Aortic smooth muscle cell (primary cell): Measurements from ENCODE around the gene ZNF543. TPM values are rescaled to one million over a fixed set of nuclear protein-coding genes. Genes with fewer than 3 reads are reported as not detected.

Experiments
- total RNA-seq: library from RNA; depleted of rRNA; stranded (reverse); fragments of >200 nt; gene quantifications from 2 replicates; pipeline ENCODE4 v1.2.3, GENCODE V29; 2014

Gene ZNF543
- total RNA-seq, result 10.7 and 10.8 TPM in 2 replicates

GRCh38 chr19:57320180-57321084 lies at the start of gene ZNF543:
Gene ZNF543, plus strand, starts transcription at chr19:57320472. Its CDS starts 382 bp downstream, at chr19:57320854.

DNA sequence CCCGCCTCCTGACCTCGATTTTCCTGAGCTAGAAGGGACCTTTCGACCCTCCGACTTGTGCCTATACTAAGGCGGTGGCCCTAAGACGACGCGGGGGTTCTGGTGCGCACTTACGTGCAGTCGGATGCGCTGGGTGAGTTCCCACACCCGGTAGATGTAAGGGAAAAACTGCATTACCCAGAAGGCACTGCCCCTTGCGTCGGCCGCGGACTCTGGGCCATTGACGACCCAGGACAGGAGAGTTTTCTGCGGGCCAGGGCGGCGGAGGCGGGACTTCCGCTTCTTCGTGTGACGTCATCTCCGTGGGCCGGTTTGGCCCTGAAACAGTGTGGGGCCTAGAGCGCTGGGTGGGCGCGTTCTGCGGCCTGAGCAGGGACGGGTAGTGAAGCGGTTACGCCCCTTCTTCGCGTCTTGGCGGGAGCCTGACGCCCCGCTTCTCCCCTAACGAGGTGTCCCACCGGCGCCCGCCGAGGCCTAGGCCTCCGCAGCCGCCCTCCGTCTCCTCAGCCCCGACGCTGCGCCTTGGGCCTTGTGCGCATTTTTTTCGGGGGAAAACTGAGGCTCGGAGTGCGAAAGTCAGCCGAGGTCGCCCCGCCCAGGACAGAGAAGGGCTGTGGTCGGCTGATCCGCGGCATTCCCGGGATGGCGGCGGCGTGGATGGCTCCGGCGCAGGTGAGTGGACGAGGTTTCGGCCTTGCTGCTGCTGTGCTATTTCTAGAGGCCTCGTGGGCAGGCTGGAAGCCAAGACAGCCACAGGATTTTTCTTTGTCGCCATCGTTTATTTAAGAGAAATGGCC lies 39.9 kb upstream of the ZNF543 start, which contains the start of gene ZNF460:
Gene ZNF460, plus strand, starts transcription at position 321 of the 797 bp plus-strand sequence. Its CDS starts 322 bp downstream, at position 643.

GRCh38 chr19:57350877-57351805 lies 30.9 kb downstream of the ZNF543 start, which contains the start of gene ZNF304:
Gene ZNF304, plus strand, starts transcription at chr19:57351271. Its CDS starts 394 bp downstream, at chr19:57351665.

DNA sequence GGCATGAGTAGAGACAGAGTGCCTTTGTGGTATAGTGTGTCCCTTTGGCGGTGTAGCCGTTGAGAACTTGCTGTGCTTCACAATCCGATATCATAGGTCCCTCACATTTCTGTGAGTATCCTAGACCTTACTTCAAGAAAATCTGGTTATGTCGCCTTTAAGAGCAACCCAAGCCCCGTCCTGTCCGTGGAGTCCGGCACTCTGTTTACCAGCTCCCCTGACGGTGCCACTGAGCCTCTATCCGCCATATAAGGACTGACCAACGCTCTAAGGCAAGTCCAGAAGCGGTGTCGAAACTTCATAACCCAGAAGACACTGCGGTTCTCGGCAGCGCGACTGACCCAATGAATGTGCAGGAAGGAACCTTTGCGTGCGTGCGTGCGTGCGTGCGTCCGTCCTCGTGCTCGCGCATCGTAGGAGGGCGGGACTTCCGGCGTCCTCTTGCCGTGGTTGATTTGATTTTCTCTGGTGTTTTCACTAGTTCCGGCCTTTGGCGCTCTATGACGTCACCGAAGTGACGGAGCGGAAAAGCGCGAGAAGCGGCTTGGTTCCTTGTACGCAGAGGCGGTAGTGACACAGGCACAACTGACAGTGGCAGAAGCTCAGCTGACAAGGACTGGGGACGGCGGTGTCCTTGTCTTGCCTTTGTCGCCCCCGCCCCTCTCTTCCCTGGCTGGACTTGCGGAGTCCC lies 42.9 kb downstream of the ZNF543 start, which contains the start of the genes TRAPPC2B and ZNF547:
Gene TRAPPC2B, plus strand, starts transcription at position 555 of the 691 bp plus-strand sequence. CDS start 1,283 bp downstream, outside the sequence.
Gene ZNF547, plus strand, starts transcription at position 555 of the 691 bp plus-strand sequence. CDS start 5,005 bp downstream, outside the sequence.

Other genes starting within 250 kb of the ZNF543 start
- not detected in 2 replicates for gene USP29, start 200.5 kb upstream of the ZNF543 start, total RNA-seq
- not detected in 2 replicates for gene ZIM3, start 175.3 kb upstream of the ZNF543 start, total RNA-seq
- gene DUXA, start 153.0 kb upstream of the ZNF543 start, total RNA-seq, result not detected in 2 replicates
- gene ZNF264, start 129.0 kb upstream of the ZNF543 start, total RNA-seq, result 26.4 and 27.7 TPM in 2 replicates
- 0.66 and 0.75 TPM in 2 replicates for gene AURKC, start 89.4 kb upstream of the ZNF543 start, total RNA-seq
- gene ZNF805, start 79.8 kb upstream of the ZNF543 start, total RNA-seq, result 23.9 and 25.1 TPM in 2 replicates
- gene ZNF460, start 40.0 kb upstream of the ZNF543 start, total RNA-seq, result 74.9 and 76.0 TPM in 2 replicates
- 11.9 and 14.1 TPM in 2 replicates for gene ZNF304, start 30.8 kb downstream of the ZNF543 start, total RNA-seq
- 9.1 and 11.5 TPM in 2 replicates for gene TRAPPC2B, start 43.1 kb downstream of the ZNF543 start, total RNA-seq
- gene ZNF547, start 43.1 kb downstream of the ZNF543 start, total RNA-seq, result 4.7 and 5.8 TPM in 2 replicates
- 24.7 and 25.1 TPM in 2 replicates for gene ZNF548, start 69.4 kb downstream of the ZNF543 start, total RNA-seq
- gene ZNF17, start 90.7 kb downstream of the ZNF543 start, total RNA-seq, result 11.7 and 12.3 TPM in 2 replicates
- gene ZNF749, start 114.9 kb downstream of the ZNF543 start, total RNA-seq, result 7.6 and 12.2 TPM in 2 replicates
- gene VN1R1, start 136.7 kb downstream of the ZNF543 start, total RNA-seq, result 0.79 and 0.99 TPM in 2 replicates
- gene ZNF772, start 157.1 kb downstream of the ZNF543 start, total RNA-seq, result 27.3 and 31.0 TPM in 2 replicates
- 12.9 and 13.5 TPM in 2 replicates for gene ZNF419, start 167.3 kb downstream of the ZNF543 start, total RNA-seq
- 14.1 and 16.5 TPM in 2 replicates for gene ZNF773, start 179.5 kb downstream of the ZNF543 start, total RNA-seq
- gene ZNF549, start 206.9 kb downstream of the ZNF543 start, total RNA-seq, result 5.8 and 6.2 TPM in 2 replicates
- 6.9 and 9.1 TPM in 2 replicates for gene ZNF550, start 239.4 kb downstream of the ZNF543 start, total RNA-seq